Fibroblast of skin of abdomen (primary cell): ENCODE results near the gene PCIF1.
"Not testable (repeated sequence)": the region's sequence is repeated elsewhere in the genome, so short reads cannot be mapped to it uniquely, and the experiment has no call there.

Source experiments
- DNase-seq: peaks from one replicate; pipeline ENCODE4 v3.0.0-alpha.2; 2013

Gene PCIF1

GRCh38 chr20:45924391-45925261 lies 9.9 kb upstream of the PCIF1 start:
- DNase-seq, result peak; percentile 41

- DNase-seq, result no peak
Measured at GRCh38 chr20:45925821-45926506, 8.5 kb upstream of the PCIF1 start.

GRCh38 chr20:45926731-45927070 lies 7.8 kb upstream of the PCIF1 start:
- no peak for DNase-seq

DNA sequence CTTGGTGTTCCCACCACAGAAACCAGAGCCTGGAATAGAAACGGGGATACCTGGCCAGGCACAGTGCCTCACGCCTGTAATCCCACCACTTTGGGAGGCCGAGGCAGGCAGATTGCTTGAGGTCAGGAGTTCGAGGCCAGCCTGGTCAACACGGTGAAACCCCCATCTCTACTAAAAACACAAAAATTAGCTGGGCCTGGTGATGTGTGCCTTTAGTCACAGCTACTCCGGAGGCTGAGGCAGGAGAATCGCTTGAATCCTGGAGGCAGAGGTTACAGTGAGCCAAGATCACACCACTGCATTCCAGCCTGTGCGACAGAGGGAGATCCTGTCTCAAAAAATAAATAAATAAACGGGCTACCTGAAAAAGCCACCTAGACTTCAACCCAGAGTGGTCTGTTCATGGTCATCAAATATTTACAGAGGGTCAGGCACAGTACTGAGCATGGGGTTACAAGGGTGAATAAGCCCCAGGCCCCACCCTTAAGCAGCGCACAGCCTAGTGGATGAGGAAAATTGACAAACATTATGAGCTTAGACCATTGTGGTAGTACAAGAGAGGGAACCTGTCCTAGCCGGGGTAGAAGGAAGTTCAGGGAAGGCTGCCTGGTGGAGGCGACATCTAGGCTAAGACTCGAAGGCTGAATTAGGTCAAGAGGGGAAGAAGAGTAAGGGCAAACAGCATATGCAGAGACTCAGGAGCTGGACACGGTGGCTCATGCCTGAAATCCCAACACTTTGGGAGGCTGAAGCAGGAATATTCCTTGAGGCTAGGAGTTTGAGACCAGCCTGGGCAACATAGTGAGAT lies 7.2 kb upstream of the PCIF1 start:
- no peak for DNase-seq

- DNase-seq, result not testable (repeated sequence)
Measured at GRCh38 chr20:45931680-45932079, 2.8 kb upstream of the PCIF1 start.

GRCh38 chr20:45933266-45934045 lies 1.0 kb upstream of the PCIF1 start:
- peak; percentile 70 for DNase-seq

- DNase-seq, result peak; percentile 47
Measured at GRCh38 chr20:45934046-45934585, 367 bp upstream of the PCIF1 start.

GRCh38 chr20:45935416-45936046 lies 1.0 kb downstream of the PCIF1 start:
- no peak for DNase-seq

GRCh38 chr20:45937765-45938164 lies 3.3 kb downstream of the PCIF1 start:
- no peak for DNase-seq

DNA sequence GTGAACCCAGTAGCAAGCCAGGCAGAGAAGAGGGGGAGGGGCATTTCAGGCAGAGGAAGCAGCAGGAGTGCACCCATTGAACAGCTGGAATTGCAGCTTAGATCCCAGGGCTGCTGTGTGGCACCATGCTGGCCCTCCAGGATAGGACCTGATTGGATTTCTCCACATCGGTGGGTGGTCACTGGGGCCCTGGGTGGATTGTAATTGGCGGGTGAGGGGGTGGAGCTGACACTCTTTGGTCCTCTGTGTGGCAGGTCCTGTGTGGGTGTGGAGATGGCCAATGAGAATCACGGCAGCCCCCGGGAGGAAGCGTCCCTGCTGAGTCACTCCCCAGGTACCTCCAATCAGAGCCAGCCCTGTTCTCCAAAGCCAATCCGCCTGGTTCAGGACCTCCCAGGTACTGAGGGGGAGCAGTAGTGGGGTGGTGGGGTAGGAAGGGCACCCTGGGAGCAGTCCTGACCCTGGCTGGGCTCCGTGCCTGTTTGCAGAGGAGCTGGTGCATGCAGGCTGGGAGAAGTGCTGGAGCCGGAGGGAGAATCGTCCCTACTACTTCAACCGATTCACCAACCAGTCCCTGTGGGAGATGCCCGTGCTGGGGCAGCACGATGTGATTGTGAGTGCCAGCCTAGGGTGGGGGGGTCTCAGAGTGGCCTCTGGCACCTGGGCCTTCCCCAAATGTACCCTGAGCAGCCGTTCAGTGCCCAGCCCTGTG lies 4.4 kb downstream of the PCIF1 start:
- DNase-seq, result no peak

- DNase-seq, result no peak
Measured at GRCh38 chr20:45940053-45940452, 5.6 kb downstream of the PCIF1 start.

DNA sequence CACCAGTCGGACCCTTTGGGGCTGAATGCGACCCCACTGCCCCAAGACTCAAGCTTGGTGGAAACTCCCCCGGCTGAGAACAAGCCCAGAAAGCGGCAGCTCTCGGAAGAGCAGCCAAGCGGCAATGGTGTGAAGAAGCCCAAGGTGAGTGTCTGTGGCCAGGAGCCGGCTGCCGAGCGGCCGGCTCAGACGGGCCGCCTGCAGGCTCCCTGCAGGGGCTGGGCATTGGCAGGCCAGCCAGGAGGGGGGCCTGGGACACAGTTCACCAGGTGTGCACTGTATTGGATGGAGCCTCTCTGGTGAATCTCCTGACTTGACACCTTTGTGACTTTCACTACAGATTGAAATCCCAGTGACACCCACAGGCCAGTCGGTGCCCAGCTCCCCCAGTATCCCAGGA lies 6.0 kb downstream of the PCIF1 start:
- DNase-seq, result no peak

GRCh38 chr20:45943613-45944012 lies 9.1 kb downstream of the PCIF1 start:
- no peak for DNase-seq

DNA sequence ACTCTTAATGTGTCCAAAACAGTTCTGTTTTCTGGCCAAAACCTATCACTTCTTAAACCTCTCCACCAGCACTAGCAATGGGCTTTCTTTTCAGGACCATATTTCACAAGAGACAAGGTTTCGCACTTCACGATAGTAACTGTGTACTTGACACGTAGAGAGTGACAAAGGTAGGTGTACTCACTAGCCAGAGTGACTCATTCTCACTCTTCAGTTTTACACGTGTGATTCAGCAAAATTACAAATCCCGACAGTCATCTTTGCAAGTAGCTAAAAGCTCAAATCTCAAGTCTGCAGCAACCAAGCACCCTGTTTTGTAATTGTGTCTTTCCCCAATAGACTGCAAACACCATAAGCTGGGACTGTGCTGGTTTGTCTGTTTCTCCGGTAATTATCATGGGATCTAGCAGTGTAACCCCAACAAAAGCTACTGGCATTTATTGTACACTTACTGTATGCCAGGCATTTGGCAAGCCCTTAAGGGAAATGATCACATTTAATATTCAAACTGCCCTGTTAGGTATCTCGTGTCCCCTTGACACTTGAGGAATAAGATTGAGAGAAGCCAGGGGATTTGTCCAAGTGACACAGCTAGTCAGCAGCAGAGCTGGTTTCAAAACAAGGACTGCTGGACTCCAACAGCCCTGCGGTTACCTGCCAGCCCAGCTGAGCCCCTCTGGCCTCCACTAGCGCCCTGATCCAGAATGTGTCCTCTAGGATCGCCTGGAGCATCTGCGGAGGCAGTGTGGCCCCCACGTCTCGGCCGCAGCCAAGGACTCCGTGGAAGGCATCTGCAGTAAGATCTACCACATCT lies 9.9 kb downstream of the PCIF1 start:
- no peak for DNase-seq

- DNase-seq, result no peak
Measured at GRCh38 chr20:45944965-45945677, 10.6 kb downstream of the PCIF1 start.

- no peak for DNase-seq
Measured at GRCh38 chr20:45945678-45946148, 11.2 kb downstream of the PCIF1 start.

GRCh38 chr20:45946149-45946970 lies 11.9 kb downstream of the PCIF1 start:
- DNase-seq, result no peak
